Measurements from ENCODE around the gene GNPAT. TPM values are rescaled to one million over a fixed set of nuclear protein-coding genes. Genes with fewer than 3 reads are reported as not detected.
A peak's percentile ranks its signal among the peaks of the same experiment; 100 is the strongest.

Gene GNPAT
- total RNA-seq, 1 donor from 2014 or later, result 37.3 TPM

GRCh38 chr1:231315887-231316286, 74.9 kb downstream of the GNPAT start:
- Mint-ChIP-seq H3K27ac (ENCODE audit: unreplicated experiment) (no peak overlapping the region), H3K4me3 (ENCODE audit: unreplicated experiment) (no peak overlapping the region), H3K27me3 (ENCODE audit: unreplicated experiment) (no peaks in the 10 kb centered on the region), H3K4me1 (ENCODE audit: unreplicated experiment) (no peaks in the 10 kb centered on the region), H3K36me3 (ENCODE audit: unreplicated experiment) (no peaks in the 10 kb centered on the region), H3K9me3 (ENCODE audit: unreplicated experiment) (no peaks in the 10 kb centered on the region)
- peak; percentile 65 for DNase-seq (ENCODE audit: extremely low spot score, unreplicated experiment)
- peak; percentile 45 for TF ChIP-seq CTCF (IDR thresholded peaks at IDR 0.05)

- H3K9me3 Mint-ChIP-seq (ENCODE audit: unreplicated experiment), result no peaks in the 10 kb centered on the region
- H3K36me3 Mint-ChIP-seq (ENCODE audit: unreplicated experiment), result no peaks in the 10 kb centered on the region
- no peak for TF ChIP-seq CTCF (IDR thresholded peaks at IDR 0.05)
- peak; percentile 81 for DNase-seq (ENCODE audit: extremely low spot score, unreplicated experiment)
- no peak overlapping the region for H3K27ac Mint-ChIP-seq (ENCODE audit: unreplicated experiment)
- no peaks in the 10 kb centered on the region for H3K4me1 Mint-ChIP-seq (ENCODE audit: unreplicated experiment)
- no peaks in the 10 kb centered on the region for H3K27me3 Mint-ChIP-seq (ENCODE audit: unreplicated experiment)
- no peak overlapping the region for H3K4me3 Mint-ChIP-seq (ENCODE audit: unreplicated experiment)
Observed at GRCh38 chr1:231317306-231318014, 76.4 kb downstream of the GNPAT start.

- no peak overlapping the region for H3K4me3 Mint-ChIP-seq (ENCODE audit: unreplicated experiment)
Observed at GRCh38 chr1:231318015-231318355, 77.0 kb downstream of the GNPAT start.

GRCh38 chr1:231318568-231318967, 77.6 kb downstream of the GNPAT start:
- Mint-ChIP-seq H3K4me1 (ENCODE audit: unreplicated experiment) (no peaks in the 10 kb centered on the region), H3K4me3 (ENCODE audit: unreplicated experiment) (no peak overlapping the region), H3K27ac (ENCODE audit: unreplicated experiment) (no peak overlapping the region), H3K27me3 (ENCODE audit: unreplicated experiment) (no peaks in the 10 kb centered on the region), H3K36me3 (ENCODE audit: unreplicated experiment) (no peaks in the 10 kb centered on the region), H3K9me3 (ENCODE audit: unreplicated experiment) (no peaks in the 10 kb centered on the region)
- no peak for TF ChIP-seq CTCF (IDR thresholded peaks at IDR 0.05)
- DNase-seq (ENCODE audit: extremely low spot score, unreplicated experiment), result peak; percentile 60

More at GRCh38 chr1:231318015-231318355, 77.0 kb downstream of the GNPAT start:
- TF ChIP-seq CTCF (IDR thresholded peaks at IDR 0.05), result no peak
- H3K9me3 Mint-ChIP-seq (ENCODE audit: unreplicated experiment), result no peaks in the 10 kb centered on the region
- H3K4me1 Mint-ChIP-seq (ENCODE audit: unreplicated experiment), result no peaks in the 10 kb centered on the region
- no peaks in the 10 kb centered on the region for H3K27me3 Mint-ChIP-seq (ENCODE audit: unreplicated experiment)
- DNase-seq (ENCODE audit: extremely low spot score, unreplicated experiment), result peak; percentile 19
- H3K36me3 Mint-ChIP-seq (ENCODE audit: unreplicated experiment), result no peaks in the 10 kb centered on the region
- H3K27ac Mint-ChIP-seq (ENCODE audit: unreplicated experiment), result no peak overlapping the region

GRCh38 chr1:231319080-231319479, 78.1 kb downstream of the GNPAT start:
- H3K27me3 Mint-ChIP-seq (ENCODE audit: unreplicated experiment), result no peaks in the 10 kb centered on the region
- no peaks in the 10 kb centered on the region for H3K9me3 Mint-ChIP-seq (ENCODE audit: unreplicated experiment)
- no peak overlapping the region for H3K4me3 Mint-ChIP-seq (ENCODE audit: unreplicated experiment)
- no peak for TF ChIP-seq CTCF (IDR thresholded peaks at IDR 0.05)
- H3K27ac Mint-ChIP-seq (ENCODE audit: unreplicated experiment), result no peak overlapping the region
- no peaks in the 10 kb centered on the region for H3K36me3 Mint-ChIP-seq (ENCODE audit: unreplicated experiment)
- no peak for DNase-seq (ENCODE audit: extremely low spot score, unreplicated experiment)
- no peaks in the 10 kb centered on the region for H3K4me1 Mint-ChIP-seq (ENCODE audit: unreplicated experiment)
